Liver (tissue), 9 donors: ENCODE results near the gene ULK4. TPM values are rescaled to one million over a fixed set of nuclear protein-coding genes. Genes with fewer than 3 reads are reported as not detected.

Experiments used
- DNase-seq: peaks from one replicate; pipeline ENCODE4 v3.0.0-alpha.2; 2017; ENCODE audit warnings: low spot score
- H3K27ac ChIP-seq, 2 donors: one replicate each; pipeline ENCODE4 v1.7.0; 2013; ENCODE audit warnings: inconsistent platforms in 2 of 2, low read length in 2 of 2, control low read depth in 1 of 2, low read depth in 1 of 2, mild to moderate bottlenecking in 1 of 2
- H3K27me3 ChIP-seq, 4 donors: one replicate each; pipeline versions ENCODE4 v1.6.1 to v1.7.0; 2013; ENCODE audit warnings: low read length in 3 of 4, inconsistent platforms in 1 of 4, mild to moderate bottlenecking in 1 of 4, moderate library complexity in 1 of 4; ENCODE audit not compliant: control insufficient read depth in 4 of 4, insufficient read depth in 4 of 4
- H3K36me3 ChIP-seq, 4 donors: one replicate each; pipeline versions ENCODE4 v1.6.1 to v1.7.0; 2013; ENCODE audit warnings: low read length in 3 of 4, mild to moderate bottlenecking in 3 of 4, low read depth in 1 of 4, moderate library complexity in 1 of 4; ENCODE audit not compliant: control insufficient read depth in 4 of 4, insufficient read depth in 3 of 4
- H3K4me1 ChIP-seq, 4 donors: one replicate each; pipeline versions ENCODE4 v1.6.1 to v1.7.0; 2013; ENCODE audit warnings: low read length in 3 of 4, mild to moderate bottlenecking in 3 of 4, moderate library complexity in 1 of 4; ENCODE audit not compliant: control insufficient read depth in 4 of 4, insufficient read depth in 4 of 4
- H3K4me3 ChIP-seq, 3 donors: one replicate each; pipeline versions ENCODE4 v1.6.1 to v1.7.0; 2013; ENCODE audit warnings: low read length in 3 of 3, control low read depth in 1 of 3, low read depth in 1 of 3, mild to moderate bottlenecking in 1 of 3
- H3K9ac ChIP-seq, 2 donors: one replicate each; pipeline ENCODE4 v1.7.0; 2013; ENCODE audit warnings: low read length in 2 of 2, mild to moderate bottlenecking in 2 of 2, moderate library complexity in 2 of 2, control low read depth in 1 of 2, low read depth in 1 of 2
- H3K9me3 ChIP-seq, 4 donors: one replicate each; pipeline versions ENCODE4 v1.6.1 to v1.7.0; 2013; ENCODE audit warnings: low read length in 3 of 4; ENCODE audit not compliant: control insufficient read depth in 4 of 4
- CTCF ChIP-seq: fragments of 150-350 bp; IDR thresholded peaks from 2 replicates; pipeline ENCODE4 v1.5.1; 2017; ENCODE audit warnings: improper control_type of control experiment, low read depth, low read length; ENCODE audit not compliant: missing input control
- EGR1 ChIP-seq, 2 donors: IDR thresholded peaks; 2 replicates each; pipeline ENCODE4 v1.6.1; 2016 to 2018; ENCODE audit warnings: antibody characterized with exemption in 2 of 2, low read depth in 2 of 2
- FOXA1 ChIP-seq: IDR thresholded peaks from 2 replicates; pipeline ENCODE4 v1.6.1; 2016; ENCODE audit warnings: antibody characterized with exemption
- FOXA2 ChIP-seq: IDR thresholded peaks from 2 replicates; pipeline ENCODE4 v1.6.1; 2016; ENCODE audit warnings: antibody characterized with exemption
- GABPA ChIP-seq, 2 donors: IDR thresholded peaks in 1 of 2; conservative IDR thresholded peaks in 1 of 2; 2 replicates each; pipeline ENCODE4 v1.6.1; 2016; ENCODE audit warnings: antibody characterized with exemption in 2 of 2, mild to moderate bottlenecking in 1 of 2, moderate library complexity in 1 of 2
- HNF4A ChIP-seq, 2 donors: conservative IDR thresholded peaks; 2 replicates each; pipeline ENCODE4 v1.6.1; 2016; ENCODE audit warnings: antibody characterized with exemption in 2 of 2, mild to moderate bottlenecking in 2 of 2
- HNF4G ChIP-seq: IDR thresholded peaks from 2 replicates; pipeline ENCODE4 v1.6.1; 2016; ENCODE audit warnings: antibody characterized with exemption
- JUND ChIP-seq, 2 donors: IDR thresholded peaks; 2 replicates each; pipeline ENCODE4 v1.6.1; 2016; ENCODE audit warnings: antibody characterized with exemption in 2 of 2
- MAX ChIP-seq: IDR thresholded peaks from 2 replicates; pipeline ENCODE4 v1.6.1; 2016; ENCODE audit warnings: antibody characterized with exemption
- NR2F2 ChIP-seq: IDR thresholded peaks from 2 replicates; pipeline ENCODE4 v1.6.1; 2016; ENCODE audit warnings: antibody characterized with exemption
- RAD21 ChIP-seq, 2 donors: IDR thresholded peaks; 2 replicates each; pipeline ENCODE4 v1.6.1; 2016; ENCODE audit warnings: antibody characterized with exemption in 2 of 2, mild to moderate bottlenecking in 2 of 2
- REST ChIP-seq: IDR thresholded peaks from 2 replicates; pipeline ENCODE4 v1.6.1; 2016; ENCODE audit warnings: antibody characterized with exemption, mild to moderate bottlenecking
- RXRA ChIP-seq, 2 donors: IDR thresholded peaks; 2 replicates each; pipeline ENCODE4 v1.6.1; 2017 to 2018; ENCODE audit warnings: antibody characterized with exemption in 2 of 2, mild to moderate bottlenecking in 1 of 2
- SP1 ChIP-seq: IDR thresholded peaks from 2 replicates; pipeline ENCODE4 v1.6.1; 2018; ENCODE audit warnings: antibody characterized with exemption, mild to moderate bottlenecking
- TAF1 ChIP-seq: conservative IDR thresholded peaks from 2 replicates; pipeline ENCODE4 v1.6.1; 2016; ENCODE audit warnings: antibody characterized with exemption, mild to moderate bottlenecking
- YY1 ChIP-seq: IDR thresholded peaks from 2 replicates; pipeline ENCODE4 v1.6.1; 2016; ENCODE audit warnings: antibody characterized with exemption, mild to moderate bottlenecking
- ZBTB33 ChIP-seq: IDR thresholded peaks from 2 replicates; pipeline ENCODE4 v1.6.1; 2016; ENCODE audit warnings: antibody characterized with exemption
- WGBS: extraction: QIAGEN DNeasy Blood & Tissue Kit; methylation state at CpG from one replicate; pipeline ENCODE4 v1.1.7; 2013; 5-methylcytosine and 5-hydroxymethylcytosine counted together
- polyA plus RNA-seq, 2 donors: library from polyadenylated mRNA; stranded (reverse) in 1 of 2; unstranded in 1 of 2; fragments of 200-250 nt in 1 of 2; fragments of >200 nt in 1 of 2; fragmentation: Nextera tagmentation in 1 of 2; extraction: Ambion mirVana in 1 of 2; gene quantifications; one replicate each; pipeline versions ENCODE4 v1.2.1 to v1.2.3, GENCODE V29; 2013 to 2015
- total RNA-seq, 2 donors: library from RNA; depleted of rRNA; stranded (reverse); fragments of >200 nt; gene quantifications; one replicate each; pipeline ENCODE4 v1.2.3, GENCODE V29; 2014
- TF ChIP-seq, protein P1 (sequence below): IDR thresholded peaks from 2 replicates; pipeline ENCODE4 v1.6.1; 2016; ENCODE audit warnings: antibody characterized with exemption
- donor health status: healthy.
- donor health status: healthy.
- donor health status: healthy.
- donor health status: healthy.
- donor health status: healthy.

ULK4 gene
- total and polyA plus RNA-seq, 4 donors = 1.1 to 11.5 (median 3.2) TPM

DNA sequence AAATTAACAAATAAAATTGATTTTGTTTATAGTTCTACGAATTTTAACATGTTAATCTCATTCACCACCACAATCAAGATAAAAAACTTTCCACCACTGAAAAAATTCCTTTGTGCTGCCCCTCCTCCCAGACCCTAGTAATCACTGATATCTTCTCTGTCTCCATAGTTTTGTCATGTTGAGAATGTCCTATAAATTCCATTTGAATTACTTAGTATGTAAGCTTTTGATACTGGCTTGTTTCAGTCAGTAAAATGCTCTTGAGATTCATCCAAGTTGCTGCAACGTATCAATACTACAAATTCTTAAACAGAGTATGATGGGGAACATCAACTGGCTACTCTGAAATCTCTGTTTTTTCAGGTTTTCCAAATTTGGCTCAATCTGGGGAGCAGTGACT, 633.0 kb downstream of the ULK4 start:
- no peaks in the 10 kb centered on the region for H3K27me3 ChIP-seq
- H3K27ac ChIP-seq = no peak overlapping the region
- TF ChIP-seq, protein P1, sequence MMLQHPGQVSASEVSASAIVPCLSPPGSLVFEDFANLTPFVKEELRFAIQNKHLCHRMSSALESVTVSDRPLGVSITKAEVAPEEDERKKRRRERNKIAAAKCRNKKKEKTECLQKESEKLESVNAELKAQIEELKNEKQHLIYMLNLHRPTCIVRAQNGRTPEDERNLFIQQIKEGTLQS = no peak
- TF ChIP-seq JUND (IDR thresholded peaks at IDR 0.05) (no peak), CTCF (no peak), RAD21 (IDR thresholded peaks at IDR 0.05) (no peak), FOXA1 (no peak), SP1 (no peak), EGR1 (IDR thresholded peaks at IDR 0.05; ENCODE audit: low read depth in 2 of 2) (no peak), NR2F2 (no peak), YY1 (no peak), HNF4A (conservative IDR thresholded peaks at IDR 0.05) (no peak), MAX (no peak), REST (no peak), RXRA (IDR thresholded peaks at IDR 0.05) (no peak), FOXA2 (no peak), GABPA (IDR thresholded peaks at IDR 0.05 in 1 of 2, conservative IDR thresholded peaks at IDR 0.05 in 1 of 2) (no peak), ZBTB33 (no peak), HNF4G (no peak)
- H3K9ac ChIP-seq = no peak overlapping the region
- H3K36me3 ChIP-seq = no peaks in the 10 kb centered on the region
- DNase-seq = no peak
- 77% methylated on average over 2 of the region's 2 CpGs for WGBS
- H3K4me1 ChIP-seq = no peaks in the 10 kb centered on the region
- no peak overlapping the region for H3K4me3 ChIP-seq
- no peaks in the 10 kb centered on the region for H3K9me3 ChIP-seq

- no peak for DNase-seq
- WGBS = 84% methylated on average over 6 of the region's 6 CpGs
- TF ChIP-seq YY1 (no peak), ZBTB33 (no peak), FOXA1 (no peak), TAF1 (no peak), RXRA (IDR thresholded peaks at IDR 0.05) (no peak), HNF4G (no peak), FOXA2 (no peak), JUND (IDR thresholded peaks at IDR 0.05) (no peak), RAD21 (IDR thresholded peaks at IDR 0.05) (no peak), CTCF (no peak), EGR1 (IDR thresholded peaks at IDR 0.05; ENCODE audit: low read depth in 2 of 2) (no peak), MAX (no peak), NR2F2 (no peak), SP1 (no peak)
- TF ChIP-seq, protein P1 = no peak
Measured at GRCh38 chr3:41327718-41328117, 634.2 kb downstream of the ULK4 start.

More at GRCh38 chr3:41327718-41328117, 634.2 kb downstream of the ULK4 start:
- Histone ChIP-seq H3K4me1 (no peaks in the 10 kb centered on the region), H3K27ac (no peak overlapping the region), H3K27me3 (no peaks in the 10 kb centered on the region), H3K36me3 (no peaks in the 10 kb centered on the region), H3K4me3 (no peak overlapping the region), H3K9ac (no peak overlapping the region), H3K9me3 (no peaks in the 10 kb centered on the region)
